T-helper 1 cell treated with Interleukin-12 subunit alpha and Interleukin-12 subunit beta and Interleukin-4 antibody, amounts not matched to agents 30 μg/mL and 1 μg/mL, for 36 hours (primary cell): Measurements from ENCODE around the gene HDAC6.

ENCODE experiments used
- H3K27ac Mint-ChIP-seq: one replicate; pipeline ENCODE4 v1.8.0; 2021; ENCODE audit warnings: mild to moderate bottlenecking, mixed read lengths
- H3K27me3 Mint-ChIP-seq: one replicate; pipeline ENCODE4 v1.8.0; 2021; ENCODE audit warnings: low read depth, mixed read lengths
- H3K36me3 Mint-ChIP-seq: one replicate; pipeline ENCODE4 v1.8.0; 2021; ENCODE audit warnings: low read depth, mixed read lengths
- H3K4me1 Mint-ChIP-seq: one replicate; pipeline ENCODE4 v1.8.0; 2021; ENCODE audit warnings: low read depth, mixed read lengths
- H3K4me3 Mint-ChIP-seq: one replicate; pipeline ENCODE4 v1.8.0; 2021; ENCODE audit warnings: mild to moderate bottlenecking, moderate library complexity, mixed read lengths
- H3K9me3 Mint-ChIP-seq: one replicate; pipeline ENCODE4 v1.8.0; 2021; ENCODE audit warnings: mixed read lengths

The HDAC6 gene

DNA sequence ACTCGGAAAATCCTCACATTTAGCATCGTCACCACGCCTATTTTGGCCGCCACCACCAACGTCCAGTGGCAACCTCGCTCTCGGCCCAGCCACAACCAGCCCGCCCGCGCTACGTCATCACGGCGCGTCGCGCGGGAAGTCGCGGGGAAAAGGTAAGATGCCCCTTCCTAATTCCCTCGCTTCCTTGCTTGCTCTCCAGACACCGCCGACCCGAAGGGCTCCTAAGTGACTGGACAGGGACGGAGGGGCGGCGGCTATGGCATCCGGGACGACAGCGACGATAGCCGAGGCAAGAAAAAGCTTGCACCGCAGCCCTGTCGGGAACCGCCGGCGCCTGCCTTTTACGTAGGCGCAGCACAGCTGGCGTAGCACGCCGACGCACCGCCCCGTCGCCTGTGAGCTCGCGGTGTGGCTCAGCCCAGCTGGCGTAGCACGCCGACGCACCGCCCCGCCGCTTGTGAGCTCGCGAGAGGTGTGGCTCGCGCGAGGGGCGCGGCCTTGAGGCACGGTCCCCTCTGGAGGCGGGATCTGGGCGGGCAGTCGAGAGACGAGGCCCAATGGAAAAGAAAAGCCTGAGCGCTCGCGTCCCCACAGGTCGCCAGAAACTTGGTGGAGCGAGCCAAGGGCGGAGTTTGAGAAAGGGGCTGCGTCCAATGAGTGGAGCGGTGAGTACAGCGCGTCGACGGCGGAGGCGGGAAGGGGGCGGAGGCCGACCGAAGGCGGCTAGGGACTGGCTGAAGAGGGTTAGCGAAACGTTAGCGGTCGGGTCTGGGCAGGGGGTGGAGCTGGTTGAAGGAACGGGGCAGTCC is at the start of gene HDAC6:
TSS of gene HDAC6 (plus strand) at position 788 of the 809 bp plus-strand sequence. CDS start 626 bp downstream, outside the sequence.
- peak within 1 kb of the TSS; percentile 96 for H3K4me3 Mint-ChIP-seq
- H3K27ac Mint-ChIP-seq = peak within 1 kb of the TSS; percentile 99
- no peaks in the 10 kb centered on the region for H3K9me3 Mint-ChIP-seq
- H3K4me1 Mint-ChIP-seq = peaks cover 13% of the 10 kb centered on the region
- no peaks in the 10 kb centered on the region for H3K27me3 Mint-ChIP-seq
- peaks cover 9% of the 10 kb centered on the region for H3K36me3 Mint-ChIP-seq

DNA sequence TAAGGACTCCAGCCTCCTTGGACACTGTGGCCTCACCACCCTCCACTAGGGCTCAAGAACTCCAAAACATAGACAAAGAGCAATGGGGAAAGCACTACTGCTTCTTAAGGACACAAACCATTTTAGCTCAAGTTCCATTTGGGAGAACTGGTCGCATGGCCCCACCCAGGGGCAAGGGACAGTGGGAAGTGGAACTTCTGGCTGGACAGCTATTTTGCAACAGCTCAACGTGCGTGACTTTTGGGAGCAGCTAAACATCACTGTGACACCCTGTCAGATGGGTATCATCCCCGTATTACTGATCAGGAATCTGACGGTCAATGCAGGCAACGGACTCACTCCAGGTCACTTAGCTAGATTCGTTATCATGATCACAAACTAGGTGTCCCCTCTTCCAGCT is 49.4 kb upstream of the HDAC6 start:
- H3K9me3 Mint-ChIP-seq = no peaks in the 10 kb centered on the region
- H3K27ac Mint-ChIP-seq = no peak overlapping the region
- H3K4me3 Mint-ChIP-seq = no peak overlapping the region
- peaks cover 5% of the 10 kb centered on the region for H3K4me1 Mint-ChIP-seq
- H3K36me3 Mint-ChIP-seq = no peaks in the 10 kb centered on the region
- no peaks in the 10 kb centered on the region for H3K27me3 Mint-ChIP-seq

DNA sequence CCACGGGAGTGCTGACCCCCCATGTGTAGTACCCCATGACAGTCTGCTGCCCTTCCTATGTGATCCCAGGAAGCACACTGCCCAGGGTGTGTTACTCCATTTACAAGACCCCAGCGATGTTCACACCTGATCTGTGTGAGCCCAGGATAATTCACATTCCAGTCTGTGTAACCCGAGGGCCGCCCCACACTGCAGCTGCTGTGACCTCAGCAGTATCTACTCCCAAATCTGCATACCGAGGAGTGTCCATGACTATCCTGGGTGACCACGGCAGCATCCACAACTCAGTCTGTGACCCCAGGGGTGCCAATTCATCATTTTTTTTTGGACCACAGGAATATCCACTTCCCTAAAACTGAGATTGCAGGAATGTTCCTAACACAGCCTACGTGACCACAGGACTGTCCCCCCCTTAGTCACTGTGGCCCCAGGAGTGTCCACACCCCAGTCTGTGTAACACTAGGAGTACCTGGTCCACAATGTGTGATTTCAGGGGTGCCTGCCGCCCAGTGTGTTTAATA is 48.1 kb upstream of the HDAC6 start:
- H3K27ac Mint-ChIP-seq = no peak overlapping the region
- H3K9me3 Mint-ChIP-seq = no peaks in the 10 kb centered on the region
- H3K27me3 Mint-ChIP-seq = no peaks in the 10 kb centered on the region
- H3K4me1 Mint-ChIP-seq = peaks cover 5% of the 10 kb centered on the region
- H3K4me3 Mint-ChIP-seq = no peak overlapping the region
- no peaks in the 10 kb centered on the region for H3K36me3 Mint-ChIP-seq

DNA sequence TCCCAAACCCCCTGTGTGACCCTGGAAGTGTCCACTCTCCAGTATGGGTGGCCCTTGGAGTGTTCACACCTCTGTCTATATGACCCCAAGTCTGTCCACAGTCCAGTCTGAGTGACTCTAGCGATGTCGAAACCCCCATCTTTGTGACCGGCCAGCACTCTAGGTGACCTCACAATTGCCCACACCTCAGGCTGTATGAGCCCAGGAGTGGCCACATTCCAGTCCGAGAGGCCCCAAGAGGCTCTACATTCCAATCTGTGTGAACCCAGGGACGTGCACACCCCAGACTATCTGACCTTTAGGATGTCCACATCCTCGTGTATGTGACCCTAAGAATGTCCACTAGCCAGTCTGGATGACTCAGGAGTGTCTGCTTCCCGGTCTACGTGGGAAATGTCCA is 47.6 kb upstream of the HDAC6 start:
- H3K9me3 Mint-ChIP-seq = no peaks in the 10 kb centered on the region
- H3K4me1 Mint-ChIP-seq = peaks cover 5% of the 10 kb centered on the region
- no peak overlapping the region for H3K27ac Mint-ChIP-seq
- no peak overlapping the region for H3K4me3 Mint-ChIP-seq
- no peaks in the 10 kb centered on the region for H3K36me3 Mint-ChIP-seq
- H3K27me3 Mint-ChIP-seq = no peaks in the 10 kb centered on the region

DNA sequence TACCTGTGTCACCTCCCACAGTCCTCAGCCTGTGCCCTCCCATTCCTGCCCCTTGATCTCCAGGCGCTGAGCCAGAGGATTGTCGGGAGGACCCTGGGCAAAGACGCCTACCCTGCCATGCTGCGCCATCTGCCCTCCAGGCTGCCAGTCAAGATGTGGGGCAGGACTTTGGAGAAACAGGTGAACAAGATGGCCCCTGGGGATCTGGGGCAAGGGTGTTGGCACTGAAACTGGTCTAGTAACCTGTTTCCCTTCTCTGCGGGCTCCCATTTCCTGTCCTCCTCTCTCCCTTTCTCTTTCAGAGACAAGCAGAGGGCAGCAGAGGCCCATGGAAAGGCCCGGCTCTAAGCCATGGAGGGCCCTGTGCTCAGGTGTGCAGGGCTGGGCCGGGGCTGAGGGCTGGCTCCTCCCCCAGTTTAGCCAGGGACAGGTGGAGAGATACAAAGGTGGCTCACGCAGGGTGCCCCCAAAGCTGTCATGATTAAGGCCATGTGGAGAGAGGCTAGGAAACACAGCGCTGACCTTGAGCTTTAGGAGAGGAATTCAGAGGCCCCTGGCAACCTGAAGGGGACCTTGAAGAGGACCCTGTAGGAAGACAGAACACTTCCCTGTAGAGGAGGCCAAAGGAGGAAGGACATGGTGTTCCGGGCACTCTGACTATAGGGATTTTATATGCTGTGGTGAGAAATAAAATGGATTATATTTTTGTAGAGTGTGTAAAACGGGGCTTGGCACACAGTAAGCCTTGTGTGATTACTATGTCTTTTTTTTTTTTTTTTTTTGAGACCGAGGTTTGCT is 40.0 kb upstream of the HDAC6 start, which contains the start of gene GLOD5:
TSS of gene GLOD5 (plus strand) at position 74 of the 798 bp plus-strand sequence. CDS start at position 118, 44 bp downstream.
- Mint-ChIP-seq H3K9me3 (no peaks in the 10 kb centered on the region), H3K36me3 (no peaks in the 10 kb centered on the region), H3K27ac (peak within 1 kb of the TSS; percentile 45), H3K27me3 (peaks cover 9% of the 10 kb centered on the region), H3K4me3 (no peak within 1 kb of the TSS), H3K4me1 (peaks cover 6% of the 10 kb centered on the region)

DNA sequence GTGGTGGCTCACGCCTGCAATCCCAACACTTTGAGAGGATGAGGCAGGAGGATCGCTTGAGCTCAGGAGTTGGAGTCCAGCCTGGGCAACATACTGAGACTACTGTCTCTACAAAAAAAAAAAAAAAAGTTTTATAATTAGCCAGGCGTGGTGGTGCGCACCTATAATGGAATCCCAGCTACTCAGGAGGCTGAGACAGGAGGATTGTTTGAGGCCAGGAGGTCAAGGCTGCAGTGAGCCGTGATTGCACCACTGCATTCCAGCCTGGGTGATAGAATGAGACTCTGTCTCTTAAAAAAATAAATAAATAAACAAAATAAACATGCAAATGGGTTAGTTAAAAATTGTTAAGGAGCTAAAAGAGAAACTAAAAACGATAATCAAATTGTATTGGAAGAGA is 32.6 kb upstream of the HDAC6 start:
- Mint-ChIP-seq H3K4me3 (no peak overlapping the region), H3K4me1 (no peaks in the 10 kb centered on the region), H3K27ac (no peak overlapping the region), H3K9me3 (no peaks in the 10 kb centered on the region), H3K36me3 (no peaks in the 10 kb centered on the region), H3K27me3 (peaks cover 13% of the 10 kb centered on the region)

DNA sequence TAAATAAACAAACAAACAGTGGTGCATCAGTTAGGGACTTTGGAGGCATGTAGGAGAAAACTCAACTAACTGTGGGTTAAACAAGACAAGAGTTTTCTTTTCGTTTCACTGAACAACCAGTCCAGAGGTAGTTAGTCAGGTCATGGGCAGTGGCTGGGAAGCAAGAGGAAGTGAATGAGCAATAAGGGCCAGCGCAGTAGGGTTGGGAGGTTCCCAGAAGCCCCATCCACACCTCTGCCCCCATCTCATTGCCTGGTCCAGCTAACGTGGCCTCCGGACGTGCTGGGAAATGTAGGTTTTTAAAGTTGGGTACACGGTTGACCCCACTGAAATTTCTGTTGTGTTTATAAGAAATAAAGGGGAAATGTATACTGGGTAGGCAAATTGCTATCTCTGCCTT is 31.6 kb upstream of the HDAC6 start:
- Mint-ChIP-seq H3K27me3 (peaks cover 13% of the 10 kb centered on the region), H3K36me3 (no peaks in the 10 kb centered on the region), H3K4me1 (no peaks in the 10 kb centered on the region), H3K4me3 (no peak overlapping the region), H3K27ac (no peak overlapping the region), H3K9me3 (no peaks in the 10 kb centered on the region)

DNA sequence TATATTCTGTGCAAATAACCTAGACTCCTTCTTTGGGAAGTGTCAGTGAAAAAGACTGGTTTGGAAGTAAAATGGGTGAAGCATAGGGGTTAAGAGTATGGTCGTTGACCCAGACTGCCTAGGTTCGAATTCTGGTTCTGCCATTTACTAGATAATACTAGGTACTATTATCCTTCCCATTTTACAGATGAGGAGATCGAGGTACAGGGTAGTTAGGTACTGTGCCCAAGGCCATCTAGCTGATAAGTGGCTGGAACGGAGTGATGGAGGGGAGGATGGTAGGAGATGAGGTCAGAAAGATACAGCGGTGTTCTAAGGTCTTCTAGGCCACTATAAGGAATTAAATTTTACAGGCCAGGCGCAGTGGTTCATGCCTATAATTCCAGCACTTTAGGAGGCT is 29.3 kb upstream of the HDAC6 start:
- Mint-ChIP-seq H3K27ac (no peak overlapping the region), H3K4me3 (no peak overlapping the region), H3K36me3 (no peaks in the 10 kb centered on the region), H3K27me3 (peaks cover 21% of the 10 kb centered on the region), H3K4me1 (no peaks in the 10 kb centered on the region), H3K9me3 (no peaks in the 10 kb centered on the region)

DNA sequence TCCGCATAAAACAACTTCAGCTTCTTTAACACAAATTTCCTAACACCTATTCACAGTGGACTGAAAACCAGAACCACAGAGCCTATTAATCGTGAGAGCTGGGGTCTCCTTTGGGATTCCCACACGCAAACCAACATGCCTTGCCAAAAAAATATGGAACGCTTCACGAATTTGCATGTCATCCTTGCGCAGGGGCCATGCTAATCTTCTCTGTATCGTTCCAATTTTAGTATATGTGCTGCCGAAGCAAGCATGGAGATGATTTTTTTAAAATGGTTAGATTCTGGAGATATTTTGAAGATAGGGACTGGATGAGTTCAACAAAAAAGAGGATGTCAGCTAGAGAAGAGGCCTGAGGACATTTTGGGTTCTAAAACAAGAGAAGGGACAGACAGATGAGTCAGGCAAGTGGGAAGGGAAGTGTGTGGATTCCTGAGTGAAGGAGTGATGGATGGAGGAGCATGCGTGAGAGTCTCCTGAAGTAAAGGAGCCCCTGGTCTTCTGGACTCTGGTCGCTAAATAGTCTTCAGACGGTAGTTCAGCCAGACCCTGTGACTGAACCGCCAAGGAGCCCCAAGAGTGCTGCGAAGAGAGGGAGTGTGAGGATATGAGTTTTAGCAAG is 24.9 kb upstream of the HDAC6 start:
- H3K4me3 Mint-ChIP-seq = no peak overlapping the region
- H3K9me3 Mint-ChIP-seq = no peaks in the 10 kb centered on the region
- no peaks in the 10 kb centered on the region for H3K4me1 Mint-ChIP-seq
- no peak overlapping the region for H3K27ac Mint-ChIP-seq
- H3K36me3 Mint-ChIP-seq = no peaks in the 10 kb centered on the region
- peaks cover 13% of the 10 kb centered on the region for H3K27me3 Mint-ChIP-seq

DNA sequence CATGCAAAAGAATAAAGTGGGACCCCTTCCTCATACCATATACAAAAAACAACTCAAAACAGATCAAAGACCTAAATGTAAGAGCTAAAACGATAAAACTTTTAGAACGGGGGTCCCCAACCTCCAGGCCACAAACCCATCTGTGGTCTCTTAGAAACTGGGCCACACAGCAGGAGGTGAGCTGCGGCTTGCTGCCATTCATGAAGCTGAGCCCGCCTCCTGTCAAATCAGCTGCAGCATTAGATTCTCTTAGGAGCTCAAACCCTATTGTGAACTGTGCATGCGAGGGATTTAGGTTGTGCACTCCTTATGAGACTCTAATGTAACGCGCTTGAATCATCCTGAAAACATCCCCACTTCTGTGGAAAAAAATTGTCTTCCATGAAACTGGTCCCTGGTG is 22.5 kb upstream of the HDAC6 start:
- Mint-ChIP-seq H3K4me1 (no peaks in the 10 kb centered on the region), H3K27ac (no peak overlapping the region), H3K4me3 (no peak overlapping the region), H3K27me3 (peaks cover 13% of the 10 kb centered on the region), H3K36me3 (no peaks in the 10 kb centered on the region), H3K9me3 (no peaks in the 10 kb centered on the region)

DNA sequence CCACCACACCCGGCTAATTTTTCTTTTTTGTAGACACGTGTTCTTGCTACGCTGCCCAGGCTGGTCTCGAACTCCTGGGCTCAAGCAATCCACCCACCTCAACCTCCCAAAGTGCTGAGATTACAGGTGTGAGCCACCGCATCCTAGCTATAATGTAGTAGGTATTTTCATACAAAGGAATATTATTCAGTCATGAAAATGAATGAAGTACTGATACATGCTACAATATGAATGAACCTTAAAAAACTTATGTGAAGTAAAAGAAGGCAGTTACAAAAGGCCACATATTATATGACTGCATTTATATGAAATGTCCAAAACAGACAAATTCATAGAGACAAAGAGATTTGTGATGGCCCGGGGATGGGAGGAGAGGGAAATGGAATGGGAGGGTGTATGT is 20.2 kb upstream of the HDAC6 start:
- no peaks in the 10 kb centered on the region for H3K36me3 Mint-ChIP-seq
- peaks cover 11% of the 10 kb centered on the region for H3K27me3 Mint-ChIP-seq
- no peak overlapping the region for H3K4me3 Mint-ChIP-seq
- H3K4me1 Mint-ChIP-seq = no peaks in the 10 kb centered on the region
- no peaks in the 10 kb centered on the region for H3K9me3 Mint-ChIP-seq
- H3K27ac Mint-ChIP-seq = no peak overlapping the region

DNA sequence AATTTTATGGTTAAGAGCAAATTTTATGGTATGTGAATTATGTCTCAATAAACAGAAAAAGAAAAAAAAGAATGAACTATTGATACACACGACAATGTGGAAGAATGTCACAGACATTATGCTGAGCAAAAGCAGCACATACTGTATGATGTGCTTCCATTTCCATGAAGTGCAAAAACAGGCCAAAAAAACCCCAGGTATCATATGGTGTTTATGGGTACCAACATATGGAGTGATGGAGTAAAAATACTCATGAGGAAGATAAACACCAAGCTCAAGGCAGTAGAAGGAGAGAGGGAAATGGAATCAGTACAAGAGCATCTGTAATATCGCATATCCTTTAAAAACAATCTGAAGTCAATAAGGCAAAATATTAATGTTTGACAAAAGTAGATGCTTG is 19.7 kb upstream of the HDAC6 start:
- no peaks in the 10 kb centered on the region for H3K9me3 Mint-ChIP-seq
- H3K4me3 Mint-ChIP-seq = no peak overlapping the region
- no peaks in the 10 kb centered on the region for H3K36me3 Mint-ChIP-seq
- H3K27me3 Mint-ChIP-seq = peaks cover 11% of the 10 kb centered on the region
- H3K4me1 Mint-ChIP-seq = no peaks in the 10 kb centered on the region
- H3K27ac Mint-ChIP-seq = no peak overlapping the region

DNA sequence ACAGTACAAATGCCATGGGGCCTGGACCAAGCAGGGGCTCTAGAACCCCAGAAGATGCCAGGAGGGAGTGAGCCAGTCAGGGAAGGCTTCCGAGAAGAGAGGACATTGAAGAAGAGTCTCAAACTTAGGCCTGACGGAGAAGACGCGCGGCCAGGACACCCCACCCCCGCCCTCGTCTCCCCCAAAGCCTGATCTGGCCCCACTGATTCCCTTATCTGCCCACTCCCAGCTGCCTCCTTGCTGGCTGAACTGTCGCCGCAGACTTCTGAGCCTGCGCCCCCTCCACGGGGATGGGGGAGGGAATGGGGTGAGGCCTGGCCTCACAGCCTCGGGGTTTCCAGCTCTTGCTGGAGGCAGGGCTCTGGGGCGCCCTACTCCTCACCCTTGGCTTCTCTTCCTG is 19.1 kb upstream of the HDAC6 start:
- Mint-ChIP-seq H3K27me3 (peaks cover 11% of the 10 kb centered on the region), H3K36me3 (no peaks in the 10 kb centered on the region), H3K4me3 (no peak overlapping the region), H3K4me1 (no peaks in the 10 kb centered on the region), H3K27ac (no peak overlapping the region), H3K9me3 (no peaks in the 10 kb centered on the region)

DNA sequence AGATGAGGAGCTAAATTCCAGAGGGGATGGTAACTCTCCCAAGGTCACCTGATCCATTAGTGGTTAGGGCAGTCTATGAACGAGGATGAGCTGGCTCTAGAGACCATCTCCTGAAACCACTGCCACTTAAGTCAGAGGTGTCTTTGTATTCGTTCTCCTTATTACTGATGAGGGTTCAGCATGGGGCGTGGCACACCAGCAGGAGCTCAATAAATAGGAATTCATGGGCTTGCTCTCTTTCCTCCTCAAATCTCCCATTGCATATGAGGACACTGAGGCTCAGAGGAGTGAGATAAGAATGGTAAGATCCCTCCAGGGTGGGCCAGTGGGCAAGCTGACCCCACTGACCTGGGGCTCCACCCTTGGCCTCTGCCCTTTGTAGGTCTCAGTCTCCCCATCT is 17.1 kb upstream of the HDAC6 start:
- H3K27me3 Mint-ChIP-seq = peaks cover 16% of the 10 kb centered on the region
- no peak overlapping the region for H3K27ac Mint-ChIP-seq
- no peaks in the 10 kb centered on the region for H3K9me3 Mint-ChIP-seq

More for the DNA sequence above, 17.1 kb upstream of the HDAC6 start:
- H3K4me1 Mint-ChIP-seq = peaks cover 6% of the 10 kb centered on the region
- H3K4me3 Mint-ChIP-seq = no peak overlapping the region
- no peaks in the 10 kb centered on the region for H3K36me3 Mint-ChIP-seq
